ENCODE measurements around the gene AGBL2. TPM values are rescaled to one million over a fixed set of nuclear protein-coding genes. Genes with fewer than 3 reads are reported as not detected.

AGBL2 gene
- total RNA-seq, 1 donor, result 1.3 TPM

GRCh38 chr11:47726878-47727514 is 11.8 kb upstream of the AGBL2 start:
- TF ChIP-seq CTCF (IDR thresholded peaks at IDR 0.05; ENCODE audit: insufficient read depth, low read depth, low read length), result no peak
- DNase-seq (ENCODE audit: low read depth), result peak; percentile 14
- no peak overlapping the region for H3K4me3 ChIP-seq (ENCODE audit: low read depth, low read length)

GRCh38 chr11:47726118-47726442 is 10.9 kb upstream of the AGBL2 start:
- H3K4me3 ChIP-seq (ENCODE audit: low read depth, low read length), result no peak overlapping the region
- TF ChIP-seq CTCF (IDR thresholded peaks at IDR 0.05; ENCODE audit: insufficient read depth, low read depth, low read length), result no peak
- no peak for DNase-seq (ENCODE audit: low read depth)

GRCh38 chr11:47725442-47726117 is 10.4 kb upstream of the AGBL2 start:
- H3K4me3 ChIP-seq (ENCODE audit: low read depth, low read length), result no peak overlapping the region
- DNase-seq (ENCODE audit: low read depth), result peak; percentile 58
- TF ChIP-seq CTCF (IDR thresholded peaks at IDR 0.05; ENCODE audit: insufficient read depth, low read depth, low read length), result no peak

- peak; percentile 95 for DNase-seq (ENCODE audit: low read depth)
- TF ChIP-seq CTCF (IDR thresholded peaks at IDR 0.05; ENCODE audit: insufficient read depth, low read depth, low read length), result no peak
- no peak overlapping the region for H3K4me3 ChIP-seq (ENCODE audit: low read depth, low read length)
Observed at GRCh38 chr11:47724041-47724729, 9.0 kb upstream of the AGBL2 start.

GRCh38 chr11:47723041-47723440 is 7.9 kb upstream of the AGBL2 start:
- no peak for TF ChIP-seq CTCF (IDR thresholded peaks at IDR 0.05; ENCODE audit: insufficient read depth, low read depth, low read length)
- no peak for DNase-seq (ENCODE audit: low read depth)
- no peak overlapping the region for H3K4me3 ChIP-seq (ENCODE audit: low read depth, low read length)

GRCh38 chr11:47720651-47721050 is 5.5 kb upstream of the AGBL2 start:
- DNase-seq (ENCODE audit: low read depth), result no peak
- H3K4me3 ChIP-seq (ENCODE audit: low read depth, low read length), result no peak overlapping the region
- TF ChIP-seq CTCF (IDR thresholded peaks at IDR 0.05; ENCODE audit: insufficient read depth, low read depth, low read length), result no peak

Data from fibroblast of villous mesenchyme (primary cell).